GM21515 (cell line): ENCODE data around the gene OBI1.
A peak's percentile ranks its signal among the peaks of the same experiment; 100 is the strongest.
"Not testable (repeated sequence)": the region's sequence is repeated elsewhere in the genome, so short reads cannot be mapped to it uniquely, and the experiment has no call there.

Source experiments
- ATAC-seq: cut with Tn5 transposase; IDR thresholded peaks from one replicate; pipeline ENCODE4 v1.9.1; 2021; ENCODE audit not compliant: unreplicated experiment

The OBI1 gene

DNA sequence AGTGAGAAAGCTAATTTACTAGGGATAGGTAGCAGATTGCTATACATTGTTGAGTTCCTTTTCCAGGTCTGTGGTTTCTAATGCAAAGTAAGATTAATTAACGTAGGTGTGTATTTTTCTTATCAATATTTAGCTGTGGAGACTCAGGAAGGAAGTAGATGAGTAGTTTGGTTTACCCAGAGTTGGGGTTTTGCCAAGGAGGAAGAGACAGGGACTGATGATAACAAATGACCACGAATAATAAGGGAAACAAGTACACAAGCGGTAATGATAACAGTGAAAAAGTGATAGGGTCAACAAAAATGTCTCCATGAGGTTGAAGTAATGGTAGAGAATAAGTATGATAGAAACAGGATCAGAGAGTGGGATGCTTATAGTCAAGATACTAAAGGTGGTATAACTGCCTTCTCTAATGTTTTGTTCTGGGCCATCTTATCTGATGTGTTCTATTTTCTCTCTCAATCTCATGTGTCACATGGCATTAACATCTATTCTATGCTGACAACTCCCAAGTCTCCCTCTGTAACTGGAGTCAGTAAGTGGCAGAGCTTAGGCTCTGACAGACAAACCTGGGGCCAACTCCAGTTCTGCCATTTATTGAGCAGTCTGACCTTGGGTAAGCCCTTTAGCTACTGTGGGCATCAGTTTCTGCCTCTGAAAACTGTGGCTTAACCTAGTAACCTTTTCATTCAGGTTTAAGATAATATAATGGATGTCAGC is 8.8 kb downstream of the OBI1 start:
- ATAC-seq = no peak

DNA sequence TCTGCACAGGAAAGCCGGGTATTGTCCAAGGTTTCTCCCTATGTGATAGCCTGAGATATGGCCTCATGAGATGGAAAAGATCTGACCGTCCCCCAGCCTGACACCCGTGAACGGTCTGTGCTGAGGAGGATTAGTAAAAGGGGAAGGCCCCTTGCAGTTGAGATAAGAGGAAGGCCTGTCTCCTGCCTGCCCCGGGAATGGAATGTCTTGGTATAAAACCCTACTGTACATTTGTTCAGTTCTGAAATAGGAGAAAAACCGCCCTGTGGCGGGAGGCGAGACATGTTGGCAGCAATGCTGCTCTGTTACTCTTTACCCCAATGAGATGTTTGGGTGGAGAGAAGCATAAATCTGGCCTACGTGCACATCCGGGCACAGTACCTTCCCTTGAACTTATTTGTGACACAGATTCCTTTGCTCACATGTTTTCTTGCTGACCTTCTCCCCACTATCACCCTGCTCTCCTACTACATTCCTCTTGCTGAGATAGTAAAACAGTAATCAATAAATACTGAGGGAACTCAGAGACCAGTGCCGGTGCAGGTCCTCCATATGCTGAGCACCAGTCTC is 11.8 kb downstream of the OBI1 start:
- not testable (repeated sequence) for ATAC-seq

- peak; percentile 71 for ATAC-seq
Measured at GRCh38 chr13:78638216-78638615, 20.7 kb downstream of the OBI1 start.

GRCh38 chr13:78636495-78636894 is 22.5 kb downstream of the OBI1 start:
- no peak for ATAC-seq

DNA sequence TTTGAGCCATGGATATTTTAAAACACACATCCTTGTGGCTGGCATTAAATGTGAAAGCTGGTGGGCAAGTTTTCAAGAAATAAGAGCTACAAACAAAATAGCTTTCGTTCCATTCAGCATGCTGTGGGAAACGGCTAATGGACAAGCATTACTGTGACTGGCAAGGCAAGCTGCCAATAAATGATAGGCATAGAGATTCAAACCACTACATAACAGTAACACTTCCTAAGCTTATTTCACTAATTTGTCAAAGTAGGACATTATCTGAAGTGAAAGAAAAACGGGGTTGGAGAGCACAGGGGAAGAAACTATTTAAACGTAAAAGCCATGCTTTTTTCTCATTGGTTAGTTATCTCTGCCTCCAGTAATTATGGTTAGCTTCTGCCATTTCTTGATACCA is 26.0 kb downstream of the OBI1 start:
- ATAC-seq = no peak

DNA sequence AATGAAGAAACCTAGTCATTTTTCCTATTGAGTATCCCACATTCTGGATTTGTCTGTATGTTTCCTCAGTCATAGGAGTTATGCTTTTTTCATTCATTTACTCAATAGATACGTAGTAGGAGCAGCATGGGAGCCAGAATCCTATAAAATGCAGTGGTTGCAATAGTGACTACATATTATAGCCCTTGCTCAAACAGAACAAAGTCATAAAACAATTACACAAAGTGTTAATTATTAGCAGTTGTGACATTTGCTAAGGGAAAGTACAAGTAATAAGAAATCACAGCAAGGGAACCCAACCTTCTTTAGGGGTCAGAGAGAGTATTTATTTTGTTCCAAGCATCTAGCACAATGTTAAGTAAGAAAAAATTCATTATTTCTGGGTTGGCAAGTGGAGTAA is 27.9 kb downstream of the OBI1 start:
- no peak for ATAC-seq

DNA sequence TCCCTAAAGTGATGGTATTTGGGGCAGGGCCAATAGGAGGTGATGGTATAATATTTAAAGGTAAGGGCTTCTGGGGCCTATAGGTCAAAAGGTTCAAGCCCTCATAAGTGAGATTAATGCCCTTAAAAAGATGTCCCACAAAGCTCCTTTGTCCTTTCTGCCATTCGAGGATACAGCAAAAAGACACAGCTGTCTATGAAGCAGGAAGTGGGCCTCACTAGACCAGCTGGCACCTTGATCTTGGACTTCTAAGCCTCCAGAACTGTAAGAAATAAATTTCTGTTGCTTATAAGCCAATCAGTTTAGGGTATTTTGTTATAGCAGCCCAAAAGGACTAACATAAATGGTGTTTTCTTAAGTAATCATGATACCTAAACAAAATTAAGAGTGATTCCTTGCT is 28.4 kb downstream of the OBI1 start:
- ATAC-seq = no peak

GRCh38 chr13:78625384-78625783 is 33.6 kb downstream of the OBI1 start:
- no peak for ATAC-seq

GRCh38 chr13:78623132-78623531 is 35.8 kb downstream of the OBI1 start:
- no peak for ATAC-seq

DNA sequence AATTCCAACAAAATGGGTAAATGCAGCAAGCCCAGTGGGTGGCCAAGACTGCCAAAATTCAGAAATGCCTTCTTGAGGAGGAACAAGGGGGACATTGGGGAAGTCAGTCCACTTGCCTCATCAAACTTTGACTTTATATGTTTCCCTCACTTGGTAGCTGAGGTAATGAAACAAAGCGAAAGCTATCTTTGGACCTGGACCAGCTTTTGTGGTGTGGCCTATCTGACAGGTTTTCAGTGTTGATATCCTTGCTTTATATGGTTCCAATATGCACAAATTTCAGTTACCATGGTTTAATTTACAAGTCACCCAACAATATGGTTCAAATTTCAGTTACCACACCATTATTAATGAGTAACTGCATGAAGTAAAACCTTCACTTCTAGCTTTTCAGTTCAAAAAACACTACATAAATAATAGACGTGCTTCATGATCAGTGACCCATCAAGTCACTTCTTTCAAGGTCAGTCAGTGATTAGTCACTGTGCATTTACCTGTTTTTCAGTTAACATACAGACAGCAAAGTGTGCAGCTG is 38.0 kb downstream of the OBI1 start:
- no peak for ATAC-seq

GRCh38 chr13:78618411-78618810 is 40.5 kb downstream of the OBI1 start:
- no peak for ATAC-seq

- no peak for ATAC-seq
Measured at GRCh38 chr13:78611040-78611439, 47.9 kb downstream of the OBI1 start.

DNA sequence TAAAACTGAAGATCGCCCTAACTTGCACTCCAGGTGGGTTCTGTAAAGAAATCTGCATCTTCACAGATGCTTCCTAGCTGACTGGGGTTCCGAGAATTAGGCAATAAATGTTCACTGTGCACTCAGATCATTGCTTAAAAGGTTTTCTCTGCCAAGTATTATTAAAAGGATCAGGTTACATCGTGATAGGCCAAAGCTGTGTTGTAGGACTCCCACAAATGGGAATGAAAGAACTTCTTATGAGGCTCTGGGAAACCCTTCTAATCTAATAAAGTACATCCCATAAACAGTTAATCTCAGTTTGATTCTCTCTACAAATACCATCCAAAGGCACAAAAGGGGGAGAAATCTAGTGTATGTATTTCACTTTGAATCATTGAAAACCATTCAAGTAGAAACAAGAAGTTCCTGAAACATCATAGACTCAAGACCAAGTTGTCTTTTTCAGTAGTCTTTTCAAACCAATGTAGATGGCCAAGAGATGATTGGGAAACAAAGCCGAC is 48.5 kb downstream of the OBI1 start:
- ATAC-seq = no peak

GRCh38 chr13:78609464-78610205 is 49.3 kb downstream of the OBI1 start:
- ATAC-seq = no peak

- no peak for ATAC-seq
Measured at GRCh38 chr13:78608688-78609463, 50.1 kb downstream of the OBI1 start.

DNA sequence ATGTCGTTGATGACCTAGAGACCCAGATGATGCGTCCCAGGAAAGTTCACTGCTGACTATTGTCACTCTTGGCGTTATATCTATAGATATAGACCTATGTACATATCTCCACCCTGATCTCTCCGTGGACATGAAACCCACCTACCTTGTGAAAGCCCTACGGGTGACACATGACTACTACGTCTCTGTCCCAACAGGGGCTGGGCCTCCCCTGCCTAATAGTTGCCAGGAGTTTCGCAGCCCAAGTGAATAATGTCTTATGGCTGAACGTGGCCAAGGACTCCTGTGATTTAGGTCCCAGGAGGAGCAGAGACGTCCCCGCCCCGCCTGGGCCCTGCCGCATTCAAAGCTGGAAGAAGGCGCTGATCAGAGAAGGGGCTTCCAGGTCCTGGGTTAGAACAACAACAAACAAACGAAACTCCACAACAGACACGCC is 50.7 kb downstream of the OBI1 start:
- ATAC-seq = no peak

GRCh38 chr13:78607409-78608251 is 51.3 kb downstream of the OBI1 start:
- ATAC-seq = no peak

DNA sequence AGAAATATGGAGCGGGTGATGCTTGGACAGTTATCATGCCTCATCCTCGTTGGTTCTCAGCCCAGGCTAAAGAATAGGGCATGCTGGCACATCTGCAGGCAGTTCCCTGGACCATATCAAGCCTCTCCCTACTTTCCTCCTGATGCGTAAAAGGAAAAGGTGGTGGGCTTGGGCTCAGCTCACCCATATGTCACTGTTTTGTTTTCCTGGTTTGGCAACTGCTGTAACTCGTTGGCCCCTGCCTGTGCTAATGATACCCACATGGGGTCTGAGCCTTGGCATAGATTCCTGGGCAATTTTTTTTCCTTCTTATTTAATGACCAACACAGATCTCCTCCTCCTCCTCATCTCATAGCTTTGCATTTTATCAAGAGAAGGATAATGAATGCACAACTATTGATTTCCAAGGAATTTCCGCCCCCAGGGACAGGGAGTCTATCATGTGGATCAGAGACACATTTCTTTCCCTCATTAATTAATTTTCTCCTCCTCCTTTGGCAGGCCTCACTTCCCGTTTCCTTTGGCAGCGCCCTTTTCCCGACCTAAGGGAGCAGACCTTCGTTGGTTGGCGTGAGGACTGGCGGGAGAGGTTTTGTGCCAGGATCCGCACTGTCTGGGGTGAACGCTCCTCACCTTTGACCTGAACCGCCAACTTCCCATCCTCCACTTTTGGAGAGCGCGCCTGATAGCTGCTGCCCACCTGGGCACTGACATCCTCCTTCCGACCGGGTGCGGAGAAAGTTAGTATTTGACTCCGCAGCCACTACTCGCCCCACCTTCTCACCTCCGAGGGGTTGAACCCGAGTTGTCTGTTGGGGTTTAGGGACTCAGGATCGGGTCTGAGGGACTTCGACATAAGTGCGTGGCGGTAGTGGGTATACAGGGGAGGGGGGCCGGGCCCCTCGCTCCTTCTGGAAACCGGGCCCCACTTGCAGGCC is 52.2 kb downstream of the OBI1 start:
- no peak for ATAC-seq
